Activated T-cell treated with anti-CD3 and anti-CD28 coated beads, Interleukin-2, amount 50 U/mL, for 48 hours (primary cell): ENCODE results near the gene EXOSC9.
A peak's percentile ranks its signal among the peaks of the same experiment; 100 is the strongest.
"Not testable (repeated sequence)": the region's sequence is repeated elsewhere in the genome, so short reads cannot be mapped to it uniquely, and the experiment has no call there.

Experiments used
- DNase-seq, 2 experiments: peaks; one replicate each; pipeline ENCODE4 v3.0.0-alpha.2; 2020

Gene EXOSC9

GRCh38 chr4:121800961-121801714 is at the start of gene EXOSC9:
TSS of gene EXOSC9 (plus strand) at chr4:121801323. CDS start at chr4:121801425, 102 bp downstream.
- peak; percentile 97 to 99 for DNase-seq

- not testable (repeated sequence) for DNase-seq
Observed at GRCh38 chr4:121752142-121752541, 49.0 kb upstream of the EXOSC9 start.

GRCh38 chr4:121758925-121759568 is 42.1 kb upstream of the EXOSC9 start:
- no peak for DNase-seq

GRCh38 chr4:121760205-121760604 is 40.9 kb upstream of the EXOSC9 start:
- no peak for DNase-seq

GRCh38 chr4:121764303-121764701 is 36.8 kb upstream of the EXOSC9 start:
- DNase-seq = no peak

- peak; percentile 23 to 30 for DNase-seq
Observed at GRCh38 chr4:121764702-121765367, 36.3 kb upstream of the EXOSC9 start, which contains the start of gene SMIM43. TSS of gene SMIM43 (minus strand) at chr4:121765164. CDS start at chr4:121765105, 59 bp downstream.

GRCh38 chr4:121765368-121765705 is 35.8 kb upstream of the EXOSC9 start:
- DNase-seq = no peak

- DNase-seq = no peak
Observed at GRCh38 chr4:121765971-121766538, 35.1 kb upstream of the EXOSC9 start.

- DNase-seq = no peak
Observed at GRCh38 chr4:121767166-121767565, 34.0 kb upstream of the EXOSC9 start.

- DNase-seq = no peak
Observed at GRCh38 chr4:121769341-121769740, 31.8 kb upstream of the EXOSC9 start.

GRCh38 chr4:121771869-121772268 is 29.3 kb upstream of the EXOSC9 start:
- no peak for DNase-seq

- no peak for DNase-seq
Observed at GRCh38 chr4:121773883-121774282, 27.2 kb upstream of the EXOSC9 start.

- DNase-seq = no peak
Observed at GRCh38 chr4:121776610-121777401, 24.3 kb upstream of the EXOSC9 start.

- DNase-seq = no peak
Observed at GRCh38 chr4:121777625-121778024, 23.5 kb upstream of the EXOSC9 start.

GRCh38 chr4:121778991-121779628 is 22.0 kb upstream of the EXOSC9 start:
- DNase-seq = no peak

- DNase-seq = no peak
Observed at GRCh38 chr4:121783210-121783609, 17.9 kb upstream of the EXOSC9 start.

- no peak for DNase-seq
Observed at GRCh38 chr4:121784401-121784800, 16.7 kb upstream of the EXOSC9 start.

- no peak for DNase-seq
Observed at GRCh38 chr4:121784975-121785374, 16.1 kb upstream of the EXOSC9 start.

- no peak for DNase-seq
Observed at GRCh38 chr4:121785479-121785878, 15.6 kb upstream of the EXOSC9 start.

- DNase-seq = no peak
Observed at GRCh38 chr4:121786221-121786620, 14.9 kb upstream of the EXOSC9 start.

GRCh38 chr4:121788896-121789295 is 12.2 kb upstream of the EXOSC9 start:
- DNase-seq = no peak

- no peak for DNase-seq
Observed at GRCh38 chr4:121789455-121789854, 11.7 kb upstream of the EXOSC9 start.
